Omental fat pad (tissue), 4 donors: ENCODE data around the gene WFDC12. TPM values are rescaled to one million over a fixed set of nuclear protein-coding genes. Genes with fewer than 3 reads are reported as not detected.
A peak's percentile ranks its signal among the peaks of the same experiment; 100 is the strongest.
"Not testable (repeated sequence)": the region's sequence is repeated elsewhere in the genome, so short reads cannot be mapped to it uniquely, and the experiment has no call there.

Experiments used
- ATAC-seq: fragments of 150-250 bp; one replicate; pipeline ENCODE4 v1.9.1; 2016; ENCODE audit warnings: mild to moderate bottlenecking, moderate library complexity; ENCODE audit not compliant: low FRiP score
- DNase-seq: peaks from one replicate; pipeline ENCODE4 v3.0.0-alpha.2; 2019; ENCODE audit warnings: low spot score
- total RNA-seq, 4 donors: library from RNA; depleted of rRNA; stranded (reverse); fragments of >200 nt; gene quantifications; one replicate each; pipeline ENCODE4 v1.1.0, GENCODE V29; 2016
- TF ChIP-seq, protein P1 (sequence below), 3 donors: fragments of 450-650 bp; IDR thresholded peaks; one replicate each; pipeline ENCODE4 v1.5.1; 2016 to 2017; ENCODE audit warnings: antibody characterized with exemption in 3 of 3, mild to moderate bottlenecking in 3 of 3, moderate library complexity in 2 of 3

WFDC12 gene, protein sequence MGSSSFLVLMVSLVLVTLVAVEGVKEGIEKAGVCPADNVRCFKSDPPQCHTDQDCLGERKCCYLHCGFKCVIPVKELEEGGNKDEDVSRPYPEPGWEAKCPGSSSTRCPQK
- not detected for total RNA-seq

DNA sequence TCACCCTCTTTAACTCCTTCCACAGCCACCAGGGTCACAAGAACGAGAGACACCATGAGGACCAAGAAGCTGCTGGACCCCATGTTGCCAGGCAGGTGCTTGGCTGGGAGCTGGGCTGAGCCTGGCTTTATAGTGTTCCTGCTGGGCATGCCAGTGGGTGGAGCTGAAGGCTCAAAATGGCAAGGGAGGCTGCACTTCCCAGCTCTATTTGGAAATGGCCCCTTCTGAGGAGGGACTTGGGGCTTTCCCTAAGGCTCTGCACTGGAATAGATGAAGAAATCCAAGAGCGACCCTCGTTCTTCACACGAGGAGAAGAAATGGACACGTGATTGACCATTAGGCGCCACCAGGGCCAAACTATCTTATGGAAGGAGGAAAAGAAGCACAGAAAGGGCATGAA, at the start of gene WFDC12:
Gene WFDC12, minus strand, starts transcription at position 101 of the 400 bp plus-strand sequence. Its CDS starts 18 bp downstream, at position 83.
- TF ChIP-seq, protein P1, sequence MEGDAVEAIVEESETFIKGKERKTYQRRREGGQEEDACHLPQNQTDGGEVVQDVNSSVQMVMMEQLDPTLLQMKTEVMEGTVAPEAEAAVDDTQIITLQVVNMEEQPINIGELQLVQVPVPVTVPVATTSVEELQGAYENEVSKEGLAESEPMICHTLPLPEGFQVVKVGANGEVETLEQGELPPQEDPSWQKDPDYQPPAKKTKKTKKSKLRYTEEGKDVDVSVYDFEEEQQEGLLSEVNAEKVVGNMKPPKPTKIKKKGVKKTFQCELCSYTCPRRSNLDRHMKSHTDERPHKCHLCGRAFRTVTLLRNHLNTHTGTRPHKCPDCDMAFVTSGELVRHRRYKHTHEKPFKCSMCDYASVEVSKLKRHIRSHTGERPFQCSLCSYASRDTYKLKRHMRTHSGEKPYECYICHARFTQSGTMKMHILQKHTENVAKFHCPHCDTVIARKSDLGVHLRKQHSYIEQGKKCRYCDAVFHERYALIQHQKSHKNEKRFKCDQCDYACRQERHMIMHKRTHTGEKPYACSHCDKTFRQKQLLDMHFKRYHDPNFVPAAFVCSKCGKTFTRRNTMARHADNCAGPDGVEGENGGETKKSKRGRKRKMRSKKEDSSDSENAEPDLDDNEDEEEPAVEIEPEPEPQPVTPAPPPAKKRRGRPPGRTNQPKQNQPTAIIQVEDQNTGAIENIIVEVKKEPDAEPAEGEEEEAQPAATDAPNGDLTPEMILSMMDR (IDR thresholded peaks at IDR 0.05) = no peak
- DNase-seq (no peak), ATAC-seq (no peak)

DNA sequence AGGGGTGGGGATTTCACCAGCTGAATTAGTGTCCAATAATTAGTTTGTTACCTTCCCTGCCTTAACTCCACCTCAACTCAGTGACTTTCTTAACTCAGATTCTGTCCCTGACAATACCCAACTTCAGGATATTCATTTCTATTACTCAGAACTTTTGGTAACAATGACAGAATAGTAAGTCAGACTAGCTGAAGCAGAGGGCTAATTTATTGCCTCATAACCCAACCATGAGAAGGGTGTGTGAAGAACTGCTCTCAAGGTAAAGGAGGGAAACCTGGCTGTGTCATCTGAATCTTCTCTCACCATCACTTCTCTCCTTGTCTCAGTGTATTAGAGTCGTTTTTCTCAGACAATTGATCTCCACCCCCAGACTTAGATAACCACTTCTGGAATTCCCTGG, 49.3 kb upstream of the WFDC12 start:
- ATAC-seq (no peak), DNase-seq (no peak)
- TF ChIP-seq, protein P1 (IDR thresholded peaks at IDR 0.05) = no peak

DNA sequence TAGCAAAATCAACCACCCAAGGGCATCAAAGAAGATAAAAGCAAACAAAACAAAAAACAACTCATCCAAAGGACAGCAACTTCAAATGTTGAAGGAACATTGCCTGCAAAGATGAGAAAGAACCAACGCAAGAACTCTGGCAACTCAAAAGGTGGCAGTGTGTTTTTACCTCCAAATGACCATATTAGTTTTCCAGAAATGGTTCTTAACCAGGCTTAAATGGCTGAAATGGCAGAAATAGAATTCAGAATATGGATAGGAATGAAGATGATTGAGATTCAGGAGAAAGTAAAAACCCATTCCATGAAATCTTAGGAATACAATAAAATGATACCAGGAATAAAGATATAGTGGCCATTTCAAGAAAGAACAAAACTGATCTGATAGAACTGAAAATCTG, 40.6 kb upstream of the WFDC12 start:
- ATAC-seq = no peak
- TF ChIP-seq, protein P1 (IDR thresholded peaks at IDR 0.05) = no peak

DNA sequence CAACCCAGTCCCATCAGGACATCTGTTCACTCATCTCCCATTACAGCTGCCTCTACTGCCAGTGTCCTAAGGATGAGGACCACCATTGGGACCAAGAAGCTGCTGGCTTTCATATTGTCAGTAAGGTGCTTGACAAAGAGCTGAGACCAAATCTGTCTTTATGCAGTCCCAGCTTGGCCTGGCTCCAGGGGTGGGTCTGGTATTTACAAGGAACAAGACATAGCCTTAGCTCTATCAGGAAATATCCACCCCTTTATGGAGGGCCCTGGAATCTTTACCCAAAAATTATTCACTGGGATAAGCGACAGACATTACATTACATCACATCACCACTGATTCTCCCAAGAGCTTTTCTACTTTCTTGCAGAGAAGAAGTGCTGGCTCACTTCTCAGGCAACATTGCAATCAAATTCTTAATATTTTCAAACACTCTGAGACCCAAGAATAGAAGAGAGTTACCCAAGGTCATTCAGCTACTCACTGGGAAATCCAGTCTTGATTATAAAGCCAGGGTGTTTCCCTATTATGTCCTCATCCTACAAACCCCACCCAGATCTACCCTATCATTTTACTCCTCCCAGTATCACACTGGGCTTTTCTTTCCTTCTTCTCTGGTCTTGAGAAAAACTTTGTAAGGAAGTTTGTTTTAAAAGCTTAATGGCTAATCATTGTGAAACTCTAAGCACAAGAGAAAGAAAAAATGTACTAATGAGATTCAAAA, 39.0 kb upstream of the WFDC12 start:
- TF ChIP-seq, protein P1 (IDR thresholded peaks at IDR 0.05) = no peak
- ATAC-seq = no peak
- DNase-seq = no peak

More for the DNA sequence above, 40.6 kb upstream of the WFDC12 start:
- no peak for DNase-seq

DNA sequence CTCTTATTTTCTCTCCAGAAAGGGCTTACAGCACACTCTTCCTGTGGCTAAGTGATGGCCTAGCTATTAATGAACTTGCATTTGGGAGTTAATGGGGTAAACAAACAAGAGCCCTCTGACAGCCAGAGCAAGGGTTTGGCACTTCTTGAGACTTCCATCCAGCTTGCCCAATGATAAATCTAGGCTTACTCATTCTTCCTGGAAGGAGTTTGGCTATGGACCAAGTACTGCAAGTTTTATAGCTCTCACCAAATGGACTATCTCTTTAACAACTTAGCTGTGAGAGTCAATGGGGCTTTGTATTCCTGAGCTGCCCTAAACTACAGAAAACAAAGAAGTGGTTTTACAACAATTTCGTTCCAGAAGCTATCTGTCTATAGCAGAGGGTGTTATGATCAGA, 33.7 kb upstream of the WFDC12 start:
- DNase-seq (no peak), ATAC-seq (peak; percentile 87)
- TF ChIP-seq, protein P1 (IDR thresholded peaks at IDR 0.05) = no peak

DNA sequence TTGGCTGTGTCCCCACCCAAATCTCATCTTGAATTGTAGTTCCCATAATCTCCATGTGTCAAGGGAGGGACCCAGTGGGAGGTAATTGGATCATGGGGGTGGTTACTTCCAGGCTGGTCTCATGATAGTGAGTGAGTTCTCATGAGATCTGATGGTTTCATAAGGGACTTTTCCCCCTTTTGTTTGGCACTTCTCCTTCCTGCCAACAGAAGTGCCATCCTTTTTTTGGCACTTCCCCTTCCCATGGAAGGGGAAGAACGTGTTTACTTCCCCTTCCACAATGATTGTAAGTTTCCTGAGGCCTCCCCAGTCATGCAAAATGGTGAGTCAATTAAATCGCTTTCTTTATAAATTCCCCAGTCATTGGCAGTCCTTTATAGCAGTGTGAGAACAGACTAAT, 32.4 kb upstream of the WFDC12 start:
- TF ChIP-seq, protein P1 (IDR thresholded peaks at IDR 0.05) = no peak
- DNase-seq (no peak), ATAC-seq (no peak)

DNA sequence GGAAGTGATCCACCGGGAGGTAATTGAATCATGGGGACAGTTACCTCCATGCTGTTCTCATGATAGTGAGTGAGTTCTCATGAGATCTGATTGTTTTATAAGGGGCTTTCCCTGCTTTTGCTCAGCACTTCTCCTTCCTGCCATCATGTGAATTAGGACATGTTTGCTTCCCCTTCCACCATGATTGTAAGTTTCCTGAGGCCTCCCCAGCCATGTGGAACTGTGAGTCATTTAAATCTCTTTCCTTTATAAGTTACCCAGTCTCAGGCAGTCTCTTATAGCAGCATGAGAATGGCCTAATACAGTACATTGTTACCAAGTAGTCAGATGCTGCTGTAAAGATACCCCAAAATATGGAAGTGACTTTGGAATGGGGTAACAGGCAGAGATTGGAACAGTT, 30.5 kb upstream of the WFDC12 start:
- ATAC-seq, DNase-seq: not testable (repeated sequence)
